ENCODE measurements around the gene ARHGAP20.

Gene ARHGAP20

GRCh38 chr11:110564676-110565356 is 147.4 kb downstream of the ARHGAP20 start:
- no peak overlapping the region for H3K27ac ChIP-seq
- TF ChIP-seq CTCF (conservative IDR thresholded peaks at IDR 0.05), result no peak

GRCh38 chr11:110544779-110545178 is 167.5 kb downstream of the ARHGAP20 start:
- TF ChIP-seq CTCF (conservative IDR thresholded peaks at IDR 0.05), result no peak
- H3K27ac ChIP-seq, result no peak overlapping the region

- H3K27ac ChIP-seq, result no peak overlapping the region
- no peak for TF ChIP-seq CTCF (conservative IDR thresholded peaks at IDR 0.05)
Measured at GRCh38 chr11:110538154-110538553, 174.1 kb downstream of the ARHGAP20 start.

- no peak overlapping the region for H3K27ac ChIP-seq
- no peak for TF ChIP-seq CTCF (conservative IDR thresholded peaks at IDR 0.05)
Measured at GRCh38 chr11:110530900-110531741, 181.1 kb downstream of the ARHGAP20 start.

GRCh38 chr11:110529043-110529442 is 183.2 kb downstream of the ARHGAP20 start:
- peak; percentile 15; the same call in 1 of the 2 replicates for TF ChIP-seq CTCF (conservative IDR thresholded peaks at IDR 0.05)
- H3K27ac ChIP-seq, result no peak overlapping the region

GRCh38 chr11:110527146-110527545 is 185.1 kb downstream of the ARHGAP20 start:
- no peak for TF ChIP-seq CTCF (conservative IDR thresholded peaks at IDR 0.05)
- H3K27ac ChIP-seq, result no peak overlapping the region

Measured in VCaP (cell line).